OCI-LY3 (cell line): ENCODE measurements around the gene HABP2.

Experiments
- H2AFZ ChIP-seq: fragments of 200-600, 300-600 bp; shearing (Covaris generic); 2 replicates; pipeline ENCODE4 v1.6.0; 2014; ENCODE audit warnings: antibody characterized with exemption, low read depth, low read length
- H3K27ac ChIP-seq: fragments of 200-600, 300-600 bp; sonication (generic); 2 replicates; pipeline ENCODE4 v1.5.1; 2014; ENCODE audit warnings: mild to moderate bottlenecking, low read length, moderate library complexity, mixed read lengths
- H3K27me3 ChIP-seq: fragments of 200-600, 300-600 bp; sonication (generic); 2 replicates; pipeline ENCODE4 v1.6.1; 2014; ENCODE audit warnings: low read depth, low read length, mixed read lengths
- H3K36me3 ChIP-seq: fragments of 200-600, 300-600 bp; sonication (generic); replicated peaks from 2 replicates; pipeline ENCODE3; 2014; ENCODE audit warnings: low read depth, low read length, mixed read lengths
- H3K4me1 ChIP-seq: fragments of 300-600, 200-600 bp; sonication (generic); 2 replicates; pipeline ENCODE4 v1.6.1; 2014; ENCODE audit warnings: low read length, mixed read lengths
- H3K4me2 ChIP-seq: fragments of 200-600, 300-600 bp; sonication (generic); 2 replicates; pipeline ENCODE4 v1.6.1; 2014; ENCODE audit warnings: low read length, mixed read lengths
- H3K4me3 ChIP-seq: fragments of 300-600, 200-600 bp; sonication (generic); 2 replicates; pipeline ENCODE4 v1.5.1; 2014; ENCODE audit warnings: antibody characterized with exemption, mild to moderate bottlenecking, low read length, moderate library complexity
- H3K79me2 ChIP-seq: fragments of 300-600, 200-600 bp; shearing (Covaris generic); 2 replicates; pipeline ENCODE4 v1.6.1; 2014; ENCODE audit warnings: mild to moderate bottlenecking, low read length, mixed read lengths
- H3K9ac ChIP-seq: fragments of 300-600, 200-600 bp; shearing (Covaris generic); 2 replicates; pipeline ENCODE4 v1.6.0; 2014; ENCODE audit warnings: mild to moderate bottlenecking, low read length, moderate library complexity
- H3K9me3 ChIP-seq: fragments of 200-600, 300-600 bp; shearing (Covaris generic); 2 replicates; pipeline ENCODE4 v1.6.1; 2014; ENCODE audit warnings: low read length, mixed read lengths; ENCODE audit not compliant: insufficient read depth
- H4K20me1 ChIP-seq: fragments of 200-600, 300-600 bp; sonication (generic); 2 replicates; pipeline ENCODE4 v1.6.1; 2016; ENCODE audit warnings: low read length, mixed read lengths; ENCODE audit not compliant: insufficient read depth
- EZH2phosphoT487 ChIP-seq: fragments of 200-600 bp; shearing (Covaris generic); IDR thresholded peaks from 2 replicates; pipeline ENCODE4 v1.6.1; 2018; ENCODE audit warnings: antibody characterized with exemption, mixed run types, low read depth
- TF ChIP-seq, protein P1 (sequence below): fragments of 200-600, 300-600 bp; sonication (generic); IDR thresholded peaks from 2 replicates; pipeline ENCODE4 v1.5.1; 2014; ENCODE audit warnings: antibody characterized with exemption, low read length, low read depth

HABP2 gene

DNA sequence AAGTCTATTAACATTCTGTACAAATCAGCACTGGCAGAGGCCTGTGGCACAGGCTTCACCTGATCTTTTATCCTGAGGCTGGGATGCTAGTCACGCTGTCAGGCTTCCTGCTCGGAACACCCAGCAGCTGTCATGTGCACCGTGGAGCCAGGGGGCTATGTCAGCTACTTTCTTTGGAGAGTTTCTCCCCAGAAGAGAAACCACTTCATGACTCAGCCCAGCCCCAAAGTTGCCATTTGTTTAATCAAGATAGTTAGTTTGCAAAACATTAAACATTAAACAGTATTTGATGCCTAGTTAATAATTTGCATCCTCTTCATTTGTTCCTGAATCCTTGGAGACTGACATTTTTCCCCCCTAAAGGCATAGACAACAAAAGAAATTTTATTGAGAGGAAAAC, at the start of gene HABP2:
HABP2 (plus strand) TSS at position 353 of the 400 bp plus-strand sequence. CDS start 69 bp downstream, outside the sequence.
- Histone ChIP-seq H3K9me3 (no peaks in the 10 kb centered on the region), H3K27ac (no peak within 1 kb of the TSS), H3K36me3 (no peaks in the 10 kb centered on the region), H3K27me3 (no peaks in the 10 kb centered on the region), H3K79me2 (no peaks in the 10 kb centered on the region), H3K9ac (no peak within 1 kb of the TSS), H2AFZ (no peak within 1 kb of the TSS), H3K4me1 (peaks cover 16% of the 10 kb centered on the region), H3K4me3 (no peak within 1 kb of the TSS), H3K4me2 (no peak within 1 kb of the TSS), H4K20me1 (no peaks in the 10 kb centered on the region)
- TF ChIP-seq, protein P1, sequence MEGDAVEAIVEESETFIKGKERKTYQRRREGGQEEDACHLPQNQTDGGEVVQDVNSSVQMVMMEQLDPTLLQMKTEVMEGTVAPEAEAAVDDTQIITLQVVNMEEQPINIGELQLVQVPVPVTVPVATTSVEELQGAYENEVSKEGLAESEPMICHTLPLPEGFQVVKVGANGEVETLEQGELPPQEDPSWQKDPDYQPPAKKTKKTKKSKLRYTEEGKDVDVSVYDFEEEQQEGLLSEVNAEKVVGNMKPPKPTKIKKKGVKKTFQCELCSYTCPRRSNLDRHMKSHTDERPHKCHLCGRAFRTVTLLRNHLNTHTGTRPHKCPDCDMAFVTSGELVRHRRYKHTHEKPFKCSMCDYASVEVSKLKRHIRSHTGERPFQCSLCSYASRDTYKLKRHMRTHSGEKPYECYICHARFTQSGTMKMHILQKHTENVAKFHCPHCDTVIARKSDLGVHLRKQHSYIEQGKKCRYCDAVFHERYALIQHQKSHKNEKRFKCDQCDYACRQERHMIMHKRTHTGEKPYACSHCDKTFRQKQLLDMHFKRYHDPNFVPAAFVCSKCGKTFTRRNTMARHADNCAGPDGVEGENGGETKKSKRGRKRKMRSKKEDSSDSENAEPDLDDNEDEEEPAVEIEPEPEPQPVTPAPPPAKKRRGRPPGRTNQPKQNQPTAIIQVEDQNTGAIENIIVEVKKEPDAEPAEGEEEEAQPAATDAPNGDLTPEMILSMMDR: no peak
- TF ChIP-seq EZH2phosphoT487: no peak

DNA sequence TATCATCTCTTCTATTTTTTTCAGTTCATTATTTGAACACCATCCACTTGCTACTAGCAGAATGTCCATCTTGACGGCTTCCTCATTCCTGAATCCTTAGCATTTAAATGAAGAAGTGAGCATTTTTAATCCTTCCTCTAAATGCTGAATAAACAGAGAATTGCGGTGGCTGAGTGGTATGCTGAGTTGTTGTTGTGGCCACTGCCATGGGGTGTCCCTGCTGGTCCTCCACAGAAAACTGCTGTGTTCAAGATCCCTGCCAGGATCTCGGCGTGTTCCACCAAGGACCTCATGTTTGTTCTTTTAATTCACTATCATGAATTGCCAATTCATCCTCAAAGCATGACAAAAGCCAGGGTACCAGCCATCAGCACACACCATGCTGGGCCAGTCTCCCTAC, 48.9 kb upstream of the HABP2 start:
- TF ChIP-seq EZH2phosphoT487: no peak
- TF ChIP-seq, protein P1: no peak
- no peak overlapping the region for H3K4me3 ChIP-seq
- no peak overlapping the region for H3K9ac ChIP-seq
- H3K9me3 ChIP-seq: no peaks in the 10 kb centered on the region
- H4K20me1 ChIP-seq: no peaks in the 10 kb centered on the region
- H2AFZ ChIP-seq: no peak overlapping the region
- no peaks in the 10 kb centered on the region for H3K27me3 ChIP-seq
- no peaks in the 10 kb centered on the region for H3K4me1 ChIP-seq
- H3K4me2 ChIP-seq: no peak overlapping the region
- H3K36me3 ChIP-seq: no peaks in the 10 kb centered on the region
- H3K27ac ChIP-seq: no peak overlapping the region
- no peaks in the 10 kb centered on the region for H3K79me2 ChIP-seq

DNA sequence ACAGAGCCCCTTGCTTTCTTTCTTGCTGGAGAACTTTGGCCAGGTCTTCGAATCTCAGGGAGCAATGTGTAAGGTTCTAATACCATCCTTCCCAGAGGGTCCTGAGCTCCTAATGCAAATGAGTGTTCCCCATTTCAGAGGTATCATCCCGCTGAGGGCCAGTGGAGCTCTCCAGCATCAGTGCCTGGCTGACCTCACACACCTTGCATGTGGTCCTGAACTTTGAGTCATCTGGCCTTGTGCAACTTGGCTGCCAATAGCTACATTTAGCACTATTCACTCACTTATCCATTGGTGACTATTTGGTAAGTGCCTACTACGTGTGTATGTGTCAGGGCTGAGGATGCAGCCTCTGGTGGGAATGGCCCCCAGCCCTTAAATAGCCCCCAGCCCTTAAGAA, 48.4 kb upstream of the HABP2 start:
- Histone ChIP-seq H3K27me3 (no peaks in the 10 kb centered on the region), H4K20me1 (no peaks in the 10 kb centered on the region), H3K79me2 (no peaks in the 10 kb centered on the region), H2AFZ (no peak overlapping the region), H3K4me1 (no peaks in the 10 kb centered on the region), H3K9ac (no peak overlapping the region), H3K4me2 (no peak overlapping the region), H3K9me3 (no peaks in the 10 kb centered on the region), H3K4me3 (no peak overlapping the region), H3K27ac (no peak overlapping the region), H3K36me3 (no peaks in the 10 kb centered on the region)
- TF ChIP-seq EZH2phosphoT487: no peak
- TF ChIP-seq, protein P1: no peak

DNA sequence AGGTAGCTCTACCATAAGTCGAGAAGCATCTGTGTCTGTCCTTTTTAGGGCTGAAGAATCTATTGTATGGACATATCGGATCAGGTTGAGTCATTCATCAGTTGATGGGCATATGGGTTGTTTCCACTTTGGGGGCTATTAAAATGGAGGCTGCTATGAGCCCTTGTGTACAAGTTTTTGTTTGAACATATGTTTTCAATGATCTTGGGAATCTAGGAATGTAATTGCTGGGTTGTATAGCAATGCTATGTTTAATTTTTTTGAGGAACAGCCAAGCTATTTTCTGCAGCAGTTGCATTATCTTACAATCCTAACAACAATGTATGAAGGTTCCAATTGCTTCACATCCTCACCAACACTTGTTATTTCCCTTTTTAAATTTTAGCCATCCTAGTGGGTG, 46.4 kb upstream of the HABP2 start:
- TF ChIP-seq, protein P1: no peak
- TF ChIP-seq EZH2phosphoT487: no peak
- H3K9me3 ChIP-seq: no peaks in the 10 kb centered on the region
- H3K4me3 ChIP-seq: no peak overlapping the region
- H2AFZ ChIP-seq: no peak overlapping the region
- no peaks in the 10 kb centered on the region for H3K36me3 ChIP-seq
- H4K20me1 ChIP-seq: no peaks in the 10 kb centered on the region
- no peak overlapping the region for H3K27ac ChIP-seq
- H3K79me2 ChIP-seq: no peaks in the 10 kb centered on the region
- H3K4me1 ChIP-seq: no peaks in the 10 kb centered on the region
- no peak overlapping the region for H3K4me2 ChIP-seq
- H3K9ac ChIP-seq: no peak overlapping the region
- H3K27me3 ChIP-seq: no peaks in the 10 kb centered on the region
